Upper lobe of left lung (tissue), 4 donors: ENCODE measurements around the gene SOX9.

Experiments used
- CTCF ChIP-seq, 6 experiments: fragments of 450-650 bp in 4 of 6; fragments of 200-600 bp in 2 of 6; sonication (generic) in 2 of 6; IDR thresholded peaks; one replicate each; pipeline ENCODE4 v1.5.1; 2016 to 2019; ENCODE audit warnings: antibody characterized with exemption in 6 of 6
- POLR2A ChIP-seq, 4 donors: fragments of 450-650 bp; IDR thresholded peaks; one replicate each; pipeline ENCODE4 v1.5.1; 2016 to 2017; ENCODE audit warnings: antibody characterized with exemption in 4 of 4, mild to moderate bottlenecking in 2 of 4

DNA sequence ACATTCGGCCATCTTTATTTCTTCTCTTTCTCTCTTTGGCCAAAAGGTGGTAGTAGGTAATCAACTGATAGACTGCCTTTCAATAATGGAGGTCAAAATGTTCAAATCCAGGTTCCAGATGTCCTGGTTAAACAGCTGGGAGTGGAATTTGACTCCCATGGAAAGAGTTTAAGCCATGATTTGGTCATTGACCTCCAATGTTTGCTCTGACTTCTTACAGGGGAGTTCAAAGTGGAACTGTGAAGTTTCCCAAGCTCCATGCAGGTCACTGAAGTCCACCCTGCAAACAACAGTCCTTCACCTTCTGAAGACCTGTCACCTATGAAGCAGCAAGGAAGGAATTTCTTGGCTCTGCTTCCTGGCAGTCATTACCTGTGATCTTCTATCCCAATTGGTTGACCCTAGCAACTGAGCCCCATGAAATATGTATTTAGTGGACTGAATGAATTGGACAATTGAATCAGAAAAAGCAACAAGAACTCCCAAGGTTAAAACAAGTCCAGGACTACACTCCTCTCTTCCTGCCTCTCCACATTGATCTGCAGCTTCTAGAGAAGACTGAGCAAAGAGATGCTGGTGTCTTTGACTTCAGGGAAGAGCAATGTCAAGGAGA, 28.0 kb upstream of the SOX9 start:
- no peak for TF ChIP-seq CTCF (IDR thresholded peaks at IDR 0.05)
- TF ChIP-seq POLR2A (IDR thresholded peaks at IDR 0.05), result no peak
